CD14-positive monocyte (primary cell): ENCODE data around the gene TMEM158. TPM values are rescaled to one million over a fixed set of nuclear protein-coding genes. Genes with fewer than 3 reads are reported as not detected.
A peak's percentile ranks its signal among the peaks of the same experiment; 100 is the strongest.

Experiments used
- DNase-seq, 3 donors: peaks; one replicate each; pipeline ENCODE4 v3.0.0-alpha.2; 2011 to 2022
- H2AFZ ChIP-seq: 2 replicates; pipeline ENCODE4 v1.6.0; 2012; ENCODE audit warnings: mild to moderate bottlenecking, low read depth, low read length, inconsistent platforms; ENCODE audit not compliant: insufficient read depth, poor library complexity, severe bottlenecking
- H3K27ac ChIP-seq, 2 donors: 1 replicate in 1 of 2; 2 replicates in 1 of 2; pipeline ENCODE4 v1.5.1; 2012 to 2013; ENCODE audit warnings: low read length in 2 of 2, control low read depth in 1 of 2, inconsistent platforms in 1 of 2, low read depth in 1 of 2, mild to moderate bottlenecking in 1 of 2
- H3K27me3 ChIP-seq, 2 donors: one replicate each; pipeline versions ENCODE4 v1.6.0 to v1.6.1; 2011 to 2013; ENCODE audit warnings: low read length in 2 of 2; ENCODE audit not compliant: control insufficient read depth in 2 of 2, insufficient read depth in 2 of 2
- H3K36me3 ChIP-seq, 2 donors: replicated peaks in 1 of 2; 1 replicate in 1 of 2; 2 replicates in 1 of 2; pipeline versions ENCODE4 v1.5.1 to v1.6.1; 2012 to 2013; ENCODE audit warnings: low read length in 2 of 2, control low read depth in 1 of 2, inconsistent platforms in 1 of 2, mild to moderate bottlenecking in 1 of 2; ENCODE audit not compliant: insufficient read depth in 2 of 2, control insufficient read depth in 1 of 2
- H3K4me1 ChIP-seq, 2 donors: 1 replicate in 1 of 2; 2 replicates in 1 of 2; pipeline versions ENCODE4 v1.5.1 to v1.6.1; 2012 to 2013; ENCODE audit warnings: low read length in 2 of 2, control low read depth in 1 of 2, inconsistent platforms in 1 of 2, mild to moderate bottlenecking in 1 of 2, moderate library complexity in 1 of 2; ENCODE audit not compliant: insufficient read depth in 2 of 2, control insufficient read depth in 1 of 2
- H3K4me2 ChIP-seq: replicated peaks from 2 replicates; pipeline ENCODE3; 2012; ENCODE audit warnings: low read length, moderate library complexity, mild to moderate bottlenecking; ENCODE audit not compliant: poor library complexity, severe bottlenecking; ENCODE audit errors: extremely low read depth
- H3K4me3 ChIP-seq, 3 experiments: fragments of 200-600 bp in 1 of 3; sonication (generic) in 1 of 3; replicated peaks in 1 of 3; 1 replicate in 2 of 3; 2 replicates in 1 of 3; pipeline ENCODE4 v1.5.1; 2011 to 2013; ENCODE audit warnings: low read length in 3 of 3, mild to moderate bottlenecking in 3 of 3, control low read depth in 2 of 3, low read depth in 2 of 3, inconsistent platforms in 1 of 3, moderate library complexity in 1 of 3
- H3K79me2 ChIP-seq: 2 replicates; pipeline ENCODE4 v1.6.0; 2012; ENCODE audit warnings: mild to moderate bottlenecking, control low read depth, inconsistent platforms, low read length, moderate library complexity; ENCODE audit not compliant: insufficient read depth
- H3K9ac ChIP-seq: 2 replicates; pipeline ENCODE4 v1.6.0; 2017; ENCODE audit warnings: low read length, mild to moderate bottlenecking; ENCODE audit not compliant: insufficient read depth, poor library complexity, severe bottlenecking
- H3K9me3 ChIP-seq, 2 donors: replicated peaks in 1 of 2; 1 replicate in 1 of 2; 2 replicates in 1 of 2; pipeline versions ENCODE4 v1.5.1 to v1.6.1; 2012 to 2013; ENCODE audit warnings: low read length in 2 of 2, control low read depth in 1 of 2; ENCODE audit not compliant: control insufficient read depth in 1 of 2, insufficient read depth in 1 of 2
- H4K20me1 ChIP-seq: 2 replicates; pipeline ENCODE4 v1.6.0; 2012; ENCODE audit warnings: mild to moderate bottlenecking, low read length, control low read depth, moderate library complexity; ENCODE audit not compliant: insufficient read depth
- H3K27ac Mint-ChIP-seq, 7 donors: one replicate each; pipeline ENCODE4 v1.8.0; 2020; ENCODE audit warnings: mild to moderate bottlenecking in 7 of 7, mixed read lengths in 7 of 7, moderate library complexity in 6 of 7, inconsistent platforms in 2 of 7
- H3K27me3 Mint-ChIP-seq, 3 donors: one replicate each; pipeline ENCODE4 v1.8.0; 2021 to 2022; ENCODE audit warnings: low read depth in 3 of 3, mild to moderate bottlenecking in 3 of 3, mixed read lengths in 3 of 3, moderate library complexity in 3 of 3, inconsistent platforms in 1 of 3
- H3K36me3 Mint-ChIP-seq, 2 donors: one replicate each; pipeline ENCODE4 v1.8.0; 2020; ENCODE audit warnings: mixed read lengths in 2 of 2, inconsistent platforms in 1 of 2, mild to moderate bottlenecking in 1 of 2
- H3K4me1 Mint-ChIP-seq: one replicate; pipeline ENCODE4 v1.8.0; 2020; ENCODE audit warnings: mild to moderate bottlenecking, mixed read lengths
- H3K4me3 Mint-ChIP-seq, 2 donors: one replicate each; pipeline ENCODE4 v1.8.0; 2020; ENCODE audit warnings: mild to moderate bottlenecking in 2 of 2, mixed read lengths in 2 of 2, moderate library complexity in 1 of 2
- H3K9me3 Mint-ChIP-seq, 7 donors: one replicate each; pipeline ENCODE4 v1.8.0; 2020 to 2022; ENCODE audit warnings: mixed read lengths in 7 of 7, mild to moderate bottlenecking in 6 of 7, moderate library complexity in 6 of 7, inconsistent platforms in 2 of 7
- CTCF ChIP-seq: fragments of 200-600 bp; IDR thresholded peaks from one replicate; pipeline ENCODE4 v1.8.0; 2022; ENCODE audit warnings: antibody characterized with exemption, mild to moderate bottlenecking
- WGBS: methylation state at CpG from one replicate; pipeline ENCODE4 v1.1.5; 2013; ENCODE audit warnings: missing lambda C conversion rate; ENCODE audit not compliant: insufficient coverage; 5-methylcytosine and 5-hydroxymethylcytosine counted together
- intact Hi-C, 2 donors: fragments of 100-400 bp; cut with micrococcal nuclease; formaldehyde crosslinking; loops; one replicate each; pipeline versions ENCODE4 v1.15.0 to v1.15.1; 2023
- polyA plus RNA-seq, 3 donors: library from polyadenylated mRNA; depleted of rRNA in 1 of 3; unstranded in 2 of 3; stranded (reverse) in 1 of 3; fragments of 300-500 nt in 2 of 3; fragments of >200 nt in 1 of 3; fragmentation: Illumina TruSeq in 2 of 3; gene quantifications; 1 replicate in 2 of 3; 2 replicates in 1 of 3; pipeline ENCODE4 v1.2.3, GENCODE V29; 2012 to 2021

TMEM158 gene
- polyA plus RNA-seq, 3 donors, result 0.19 to 0.88 TPM; not detected in 1

- H3K4me2 ChIP-seq, result no peak overlapping the region
- Mint-ChIP-seq H3K36me3 (no peaks in the 10 kb centered on the region), H3K4me1 (peaks cover 10% of the 10 kb centered on the region), H3K9me3 (no peaks in the 10 kb centered on the region), H3K27ac (no peak overlapping the region), H3K27me3 (peaks cover 0 to under 1% (median 0%) of the 10 kb centered on the region in 3 donors), H3K4me3 (no peak overlapping the region)
- no peaks in the 10 kb centered on the region for H3K9me3 ChIP-seq
- H3K27me3 ChIP-seq, result no peaks in the 10 kb centered on the region
- no peak for DNase-seq
- no peaks in the 10 kb centered on the region for H3K4me1 ChIP-seq
- no peak overlapping the region for H3K27ac ChIP-seq
- H3K4me3 ChIP-seq, result no peak overlapping the region
- no peak overlapping the region for H3K9ac ChIP-seq
- no peak overlapping the region for H2AFZ ChIP-seq
- no peaks in the 10 kb centered on the region for H4K20me1 ChIP-seq
- WGBS, result 28% methylated on average over 8 of the region's 10 CpGs
- intact Hi-C loops, result loop anchor here in 1 of 2 donors (5.0 kb wide), 1 partner anchor 283 kb away; no protein-coding TSS in a partner anchor
- H3K36me3 ChIP-seq, result no peaks in the 10 kb centered on the region
- no peak for TF ChIP-seq CTCF
- no peaks in the 10 kb centered on the region for H3K79me2 ChIP-seq
Observed at GRCh38 chr3:45214061-45214680, 11.9 kb downstream of the TMEM158 start.

GRCh38 chr3:45212095-45212468 is 14.0 kb downstream of the TMEM158 start:
- intact Hi-C loops, result loop anchor here (2.0 to 5.0 kb wide), 2 partner anchors 171 to 285 kb away; no protein-coding TSS in a partner anchor
- Mint-ChIP-seq H3K36me3 (no peaks in the 10 kb centered on the region), H3K27ac (no peak overlapping the region), H3K4me1 (peaks cover 15% of the 10 kb centered on the region), H3K9me3 (no peaks in the 10 kb centered on the region), H3K27me3 (no peaks in the 10 kb centered on the region), H3K4me3 (peak overlapping the region in 1 of 2 donors; percentile 11)
- no peak overlapping the region for H3K27ac ChIP-seq
- no peaks in the 10 kb centered on the region for H3K4me1 ChIP-seq
- peak in 1 of 3 donors; percentile 12 for DNase-seq
- H2AFZ ChIP-seq, result no peak overlapping the region
- H4K20me1 ChIP-seq, result no peaks in the 10 kb centered on the region
- TF ChIP-seq CTCF, result no peak
- WGBS, result 47% methylated on average over 3 of the region's 10 CpGs
- H3K79me2 ChIP-seq, result no peaks in the 10 kb centered on the region
- H3K4me2 ChIP-seq, result no peak overlapping the region
- no peaks in the 10 kb centered on the region for H3K9me3 ChIP-seq
- H3K27me3 ChIP-seq, result no peaks in the 10 kb centered on the region
- H3K36me3 ChIP-seq, result no peaks in the 10 kb centered on the region
- no peak overlapping the region for H3K9ac ChIP-seq
- H3K4me3 ChIP-seq, result no peak overlapping the region
